Naive thymus-derived CD8-positive, alpha-beta T cell (primary cell): Measurements from ENCODE around the gene LINGO4. TPM values are rescaled to one million over a fixed set of nuclear protein-coding genes. Genes with fewer than 3 reads are reported as not detected.
A peak's percentile ranks its signal among the peaks of the same experiment; 100 is the strongest.

Source experiments
- ATAC-seq, 2 donors: fragments of 150-1000 bp; cut with Tn5 transposase in 1 of 2; sonication (Bioruptor Pico), chemical (Tn5 transposase) in 1 of 2; 1 replicate in 1 of 2; 2 replicates in 1 of 2; pipeline ENCODE4 v1.10.0; 2021; ENCODE audit warnings: mild to moderate bottlenecking in 2 of 2, moderate library complexity in 2 of 2
- POLR2A ChIA-PET: fragments of 350-600 bp; sonication (Branson Sonifier 250); formaldehyde crosslinking; loops from one replicate; lab custom pipeline; 2021; ENCODE audit warnings: antibody characterized with exemption; lab: Charles Lee
- DNase-seq, 10 donors: peaks; one replicate each; pipeline versions ENCODE4 v3.0.0 to v3.0.0-alpha.2; 2020 to 2022
- H3K27ac Mint-ChIP-seq, 10 donors: one replicate each; pipeline ENCODE4 v1.8.0; 2020 to 2022; ENCODE audit warnings: mild to moderate bottlenecking in 10 of 10, mixed read lengths in 10 of 10, moderate library complexity in 4 of 10, inconsistent platforms in 1 of 10
- H3K27me3 Mint-ChIP-seq, 5 donors: one replicate each; pipeline ENCODE4 v1.8.0; 2021 to 2022; ENCODE audit warnings: mixed read lengths in 5 of 5
- H3K36me3 Mint-ChIP-seq, 3 donors: one replicate each; pipeline ENCODE4 v1.8.0; 2020 to 2022; ENCODE audit warnings: mixed read lengths in 3 of 3, mild to moderate bottlenecking in 2 of 3, inconsistent platforms in 1 of 3
- H3K4me1 Mint-ChIP-seq, 4 donors: one replicate each; pipeline ENCODE4 v1.8.0; 2021 to 2022; ENCODE audit warnings: mixed read lengths in 4 of 4
- H3K4me3 Mint-ChIP-seq, 10 donors: one replicate each; pipeline ENCODE4 v1.8.0; 2020 to 2022; ENCODE audit warnings: mild to moderate bottlenecking in 10 of 10, mixed read lengths in 10 of 10, moderate library complexity in 6 of 10, inconsistent platforms in 1 of 10
- H3K9me3 Mint-ChIP-seq, 9 donors: one replicate each; pipeline ENCODE4 v1.8.0; 2020 to 2022; ENCODE audit warnings: mixed read lengths in 9 of 9, mild to moderate bottlenecking in 3 of 9, inconsistent platforms in 1 of 9, moderate library complexity in 1 of 9
- polyA plus RNA-seq, 3 donors: library from polyadenylated mRNA; unstranded; fragments of 300-500 nt; fragmentation: Illumina TruSeq; gene quantifications; one replicate each; pipeline ENCODE4 v1.2.3, GENCODE V29; 2021
- total RNA-seq, 8 experiments: library from RNA in 2 of 8; stranded (reverse) in 2 of 8; gene quantifications; one replicate each; pipeline ENCODE4 v1.2.3 and lab custom pipeline; 2021 to 2026

LINGO4 gene
- total and polyA plus RNA-seq, 5 experiments from 2014 or later, result not detected

GRCh38 chr1:151831605-151832004 is 26.4 kb upstream of the LINGO4 start, which contains the start of gene RORC:
RORC (minus strand) TSS chr1:151831802; CDS start chr1:151831764, 38 bp downstream.
- peaks cover 39 to 78% (median 74%) of the 10 kb centered on the region in 4 donors for H3K4me1 Mint-ChIP-seq
- no peaks in the 10 kb centered on the region for H3K36me3 Mint-ChIP-seq
- DNase-seq, result peak in 1 of 10 donors; percentile 52
- H3K9me3 Mint-ChIP-seq, result no peaks in the 10 kb centered on the region
- H3K27ac Mint-ChIP-seq, result peak within 1 kb of the TSS in 9 of 10 donors; percentile 25 to 90 (median 85)
- H3K27me3 Mint-ChIP-seq, result peaks cover 0 to 2% (median 0%) of the 10 kb centered on the region in 5 donors
- POLR2A ChIA-PET, result no interaction called here
- H3K4me3 Mint-ChIP-seq, result peak within 1 kb of the TSS in 6 of 10 donors; percentile 29 to 60 (median 40)
- ATAC-seq, result no peak

GRCh38 chr1:151831256-151831591 is 26.0 kb upstream of the LINGO4 start:
- ATAC-seq (no peak), DNase-seq (no peak)
- Mint-ChIP-seq H3K9me3 (no peaks in the 10 kb centered on the region), H3K4me1 (peaks cover 36 to 78% (median 73%) of the 10 kb centered on the region in 4 donors), H3K36me3 (no peaks in the 10 kb centered on the region), H3K27ac (peak overlapping the region in 5 of 10 donors; percentile 29 to 90 (median 71)), H3K4me3 (peak overlapping the region in 1 of 10 donors; percentile 29), H3K27me3 (no peaks in the 10 kb centered on the region)
- POLR2A ChIA-PET, result no interaction called here

- Mint-ChIP-seq H3K9me3 (no peaks in the 10 kb centered on the region), H3K27me3 (no peaks in the 10 kb centered on the region), H3K36me3 (no peaks in the 10 kb centered on the region), H3K4me1 (peaks cover 36 to 83% (median 75%) of the 10 kb centered on the region in 4 donors), H3K4me3 (peak overlapping the region in 7 of 10 donors; percentile 26 to 89 (median 62)), H3K27ac (peak overlapping the region in 9 of 10 donors; percentile 56 to 91 (median 81))
- ATAC-seq (no peak), DNase-seq (no peak)
- POLR2A ChIA-PET, result interaction anchor here (0.6 kb wide), 1 partner anchor 76 kb away, joined by 3 read pairs; no protein-coding TSS in a partner anchor
These were observed 24.8 kb upstream of the LINGO4 start for GRCh38 chr1:151830055-151830454.

GRCh38 chr1:151829352-151830046 is 24.3 kb upstream of the LINGO4 start:
- peaks cover 36 to 84% (median 73%) of the 10 kb centered on the region in 4 donors for H3K4me1 Mint-ChIP-seq
- ATAC-seq (no peak), DNase-seq (peak in 1 of 10 donors; percentile 24)
- no peaks in the 10 kb centered on the region for H3K27me3 Mint-ChIP-seq
- peak overlapping the region in 9 of 10 donors; percentile 55 to 89 (median 68) for H3K4me3 Mint-ChIP-seq
- H3K9me3 Mint-ChIP-seq, result no peaks in the 10 kb centered on the region
- peak overlapping the region; percentile 64 to 91 (median 84) for H3K27ac Mint-ChIP-seq
- POLR2A ChIA-PET, result interaction anchor here (0.9 kb wide), 1 partner anchor 9 kb away, joined by 3 read pairs; no protein-coding TSS in a partner anchor
- H3K36me3 Mint-ChIP-seq, result no peaks in the 10 kb centered on the region

- no peaks in the 10 kb centered on the region for H3K27me3 Mint-ChIP-seq
- peaks cover 37 to 80% (median 67%) of the 10 kb centered on the region in 4 donors for H3K4me1 Mint-ChIP-seq
- H3K9me3 Mint-ChIP-seq, result no peaks in the 10 kb centered on the region
- ATAC-seq (peak in 1 of 2 donors; percentile 26), DNase-seq (peak in 1 of 10 donors; percentile 30)
- H3K27ac Mint-ChIP-seq, result peak overlapping the region; percentile 64 to 91 (median 79)
- POLR2A ChIA-PET, result interaction anchor here (0.9 to 1.2 kb wide), 2 partner anchors 8 kb away, joined by 3 to 6 read pairs; no protein-coding TSS in a partner anchor
- H3K4me3 Mint-ChIP-seq, result peak overlapping the region in 9 of 10 donors; percentile 55 to 89 (median 68)
- H3K36me3 Mint-ChIP-seq, result no peaks in the 10 kb centered on the region
These were observed 23.7 kb upstream of the LINGO4 start for GRCh38 chr1:151828921-151829320.

GRCh38 chr1:151827853-151828252 is 22.6 kb upstream of the LINGO4 start:
- peak in 1 of 10 donors; percentile 34 for DNase-seq
- Mint-ChIP-seq H3K4me3 (peak overlapping the region in 7 of 10 donors; percentile 42 to 74 (median 56)), H3K27me3 (no peaks in the 10 kb centered on the region), H3K36me3 (no peaks in the 10 kb centered on the region), H3K4me1 (peaks cover 30 to 69% (median 58%) of the 10 kb centered on the region in 4 donors), H3K27ac (peak overlapping the region in 8 of 10 donors; percentile 5 to 91 (median 54)), H3K9me3 (no peaks in the 10 kb centered on the region)
- POLR2A ChIA-PET, result interaction anchor here (0.7 to 1.6 kb wide), 3 partner anchors 9 to 696 kb away, joined by 4 to 6 read pairs (median 5); no protein-coding TSS in a partner anchor
- ATAC-seq, result no peak

GRCh38 chr1:151825751-151826660 is 20.8 kb upstream of the LINGO4 start:
- H3K27me3 Mint-ChIP-seq, result no peaks in the 10 kb centered on the region
- peak overlapping the region in 2 of 10 donors; percentile 19 to 57 for H3K4me3 Mint-ChIP-seq
- peak overlapping the region in 6 of 10 donors; percentile 31 to 75 (median 48) for H3K27ac Mint-ChIP-seq
- ATAC-seq (no peak), DNase-seq (peak in 1 of 10 donors; percentile 52)
- H3K9me3 Mint-ChIP-seq, result no peaks in the 10 kb centered on the region
- H3K36me3 Mint-ChIP-seq, result no peaks in the 10 kb centered on the region
- H3K4me1 Mint-ChIP-seq, result peaks cover 27 to 64% (median 54%) of the 10 kb centered on the region in 4 donors
- POLR2A ChIA-PET, result interaction anchor here (1.0 kb wide), 1 partner anchor 63 kb away, joined by 3 read pairs; the partner anchor contains the start of gene MRPL9

GRCh38 chr1:151825204-151825603 is 20.0 kb upstream of the LINGO4 start:
- H3K27ac Mint-ChIP-seq, result peak overlapping the region in 2 of 10 donors; percentile 44 to 78
- H3K9me3 Mint-ChIP-seq, result no peaks in the 10 kb centered on the region
- peak in 1 of 10 donors; percentile 52 for DNase-seq

GRCh38 chr1:151823175-151823574 is 18.0 kb upstream of the LINGO4 start:
- DNase-seq (peak in 1 of 10 donors; percentile 6), ATAC-seq (no peak)
- Mint-ChIP-seq H3K9me3 (no peaks in the 10 kb centered on the region), H3K27ac (peak overlapping the region in 5 of 10 donors; percentile 2 to 58 (median 16)), H3K4me3 (peak overlapping the region in 1 of 10 donors; percentile 52), H3K36me3 (no peaks in the 10 kb centered on the region), H3K27me3 (no peaks in the 10 kb centered on the region), H3K4me1 (peaks cover 20 to 52% (median 43%) of the 10 kb centered on the region in 4 donors)
- POLR2A ChIA-PET, result no interaction called here

More at GRCh38 chr1:151825204-151825603, 20.0 kb upstream of the LINGO4 start:
- POLR2A ChIA-PET, result interaction anchor here (0.7 to 1.0 kb wide), 2 partner anchors 62 to 289 kb away, joined by 3 read pairs; partner anchors contain the start of gene MRPL9
- no peaks in the 10 kb centered on the region for H3K27me3 Mint-ChIP-seq
- peaks cover 30 to 64% (median 55%) of the 10 kb centered on the region in 4 donors for H3K4me1 Mint-ChIP-seq
- peak overlapping the region in 1 of 10 donors; percentile 52 for H3K4me3 Mint-ChIP-seq
- no peaks in the 10 kb centered on the region for H3K36me3 Mint-ChIP-seq
- ATAC-seq, result no peak

GRCh38 chr1:151822404-151822803 is 17.2 kb upstream of the LINGO4 start:
- Mint-ChIP-seq H3K9me3 (no peaks in the 10 kb centered on the region), H3K4me3 (peak overlapping the region in 1 of 10 donors; percentile 39), H3K27me3 (no peaks in the 10 kb centered on the region), H3K4me1 (peaks cover 17 to 47% (median 42%) of the 10 kb centered on the region in 4 donors), H3K36me3 (no peaks in the 10 kb centered on the region), H3K27ac (peak overlapping the region in 2 of 10 donors; percentile 5 to 53)
- DNase-seq (peak in 1 of 10 donors; percentile 37), ATAC-seq (no peak)
- POLR2A ChIA-PET, result interaction anchor here (0.6 kb wide), 1 partner anchor 300 kb away, joined by 5 read pairs; no protein-coding TSS in a partner anchor

- peaks cover 21 to 55% (median 51%) of the 10 kb centered on the region in 4 donors for H3K4me1 Mint-ChIP-seq
- H3K4me3 Mint-ChIP-seq, result no peak overlapping the region
- no peaks in the 10 kb centered on the region for H3K36me3 Mint-ChIP-seq
- H3K9me3 Mint-ChIP-seq, result no peaks in the 10 kb centered on the region
- peak overlapping the region in 3 of 10 donors; percentile 19 to 35 (median 28) for H3K27ac Mint-ChIP-seq
- DNase-seq (peak in 1 of 10 donors; percentile 47), ATAC-seq (peak in 1 of 2 donors; percentile 22)
- POLR2A ChIA-PET, result interaction anchor here (0.8 to 0.9 kb wide), 2 partner anchors 8 to 31 kb away, joined by 3 read pairs; partner anchors contain the start of gene TDRKH
- H3K27me3 Mint-ChIP-seq, result no peaks in the 10 kb centered on the region
These were observed 15.7 kb upstream of the LINGO4 start for GRCh38 chr1:151820940-151821339.
